Smooth muscle cell of the pulmonary artery (primary cell): ENCODE data around the gene VRK3. TPM values are rescaled to one million over a fixed set of nuclear protein-coding genes. Genes with fewer than 3 reads are reported as not detected.

Source experiments
- total RNA-seq: library from RNA; depleted of rRNA; stranded (reverse); fragments of >200 nt; gene quantifications from 2 replicates; pipeline ENCODE4 v1.2.3, GENCODE V29; 2014

Gene VRK3
- total RNA-seq: 20.4 and 22.8 TPM in 2 replicates

GRCh38 chr19:50025022-50025793 lies at the start of gene VRK3:
Gene VRK3 (minus strand): TSS chr19:50025372. CDS start chr19:50016162, 9,210 bp downstream.

GRCh38 chr19:50025794-50026549 lies 800 bp upstream of the VRK3 start, which contains the start of gene ZNF473:
Gene ZNF473 (plus strand): TSS chr19:50026005. CDS start chr19:50031083, 5,078 bp downstream.

GRCh38 chr19:49960980-49961379 lies 64.2 kb downstream of the VRK3 start, which contains the start of gene SIGLEC11:
Gene SIGLEC11 (minus strand): TSS chr19:49961172. CDS start chr19:49961081, 91 bp downstream.

GRCh38 chr19:49929121-49929610 lies 96.0 kb downstream of the VRK3 start, which contains the start of the genes ATF5 and NUP62:
Gene ATF5 (plus strand): TSS chr19:49929205. CDS start chr19:49930851, 1,646 bp downstream.
Gene NUP62 (minus strand): TSS chr19:49929504. CDS start chr19:49909807, 19,697 bp downstream.

Other genes starting within 250 kb of the VRK3 start
- gene FUZ, start 212.1 kb downstream of the VRK3 start, total RNA-seq: 21.3 and 30.7 TPM in 2 replicates
- 21.0 and 23.4 TPM in 2 replicates for gene MED25, start 207.1 kb downstream of the VRK3 start, total RNA-seq
- 78.2 and 83.5 TPM in 2 replicates for gene PTOV1, start 174.2 kb downstream of the VRK3 start, total RNA-seq
- gene PNKP, start 157.8 kb downstream of the VRK3 start, total RNA-seq: 28.7 and 45.7 TPM in 2 replicates
- 14.1 and 14.3 TPM in 2 replicates for gene AKT1S1, start 148.0 kb downstream of the VRK3 start, total RNA-seq
- gene TBC1D17, start 147.7 kb downstream of the VRK3 start, total RNA-seq: 18.6 and 22.7 TPM in 2 replicates
- gene IL4I1, start 128.5 kb downstream of the VRK3 start, total RNA-seq: 0.13 and 0.23 TPM in 2 replicates
- 5.3 and 6.3 TPM in 2 replicates for gene ATF5, start 96.2 kb downstream of the VRK3 start, total RNA-seq
- 22.2 and 29.3 TPM in 2 replicates for gene NUP62, start 95.9 kb downstream of the VRK3 start, total RNA-seq
- not detected in 2 replicates for gene SIGLEC11, start 64.2 kb downstream of the VRK3 start, total RNA-seq
- 4.9 and 8.5 TPM in 2 replicates for gene ZNF473, start 633 bp upstream of the VRK3 start, total RNA-seq
- gene IZUMO2, start 137.9 kb upstream of the VRK3 start, total RNA-seq: not detected in 2 replicates
- gene MYH14, start 178.2 kb upstream of the VRK3 start, total RNA-seq: 0.03 and 0.13 TPM in 2 replicates